ENCODE data around the gene SIPA1L3. TPM values are rescaled to one million over a fixed set of nuclear protein-coding genes. Genes with fewer than 3 reads are reported as not detected.

The SIPA1L3 gene
- total and polyA plus RNA-seq, 2 experiments from 2014 or later, result 15.7 to 54.1 TPM

- TF ChIP-seq, protein P1, sequence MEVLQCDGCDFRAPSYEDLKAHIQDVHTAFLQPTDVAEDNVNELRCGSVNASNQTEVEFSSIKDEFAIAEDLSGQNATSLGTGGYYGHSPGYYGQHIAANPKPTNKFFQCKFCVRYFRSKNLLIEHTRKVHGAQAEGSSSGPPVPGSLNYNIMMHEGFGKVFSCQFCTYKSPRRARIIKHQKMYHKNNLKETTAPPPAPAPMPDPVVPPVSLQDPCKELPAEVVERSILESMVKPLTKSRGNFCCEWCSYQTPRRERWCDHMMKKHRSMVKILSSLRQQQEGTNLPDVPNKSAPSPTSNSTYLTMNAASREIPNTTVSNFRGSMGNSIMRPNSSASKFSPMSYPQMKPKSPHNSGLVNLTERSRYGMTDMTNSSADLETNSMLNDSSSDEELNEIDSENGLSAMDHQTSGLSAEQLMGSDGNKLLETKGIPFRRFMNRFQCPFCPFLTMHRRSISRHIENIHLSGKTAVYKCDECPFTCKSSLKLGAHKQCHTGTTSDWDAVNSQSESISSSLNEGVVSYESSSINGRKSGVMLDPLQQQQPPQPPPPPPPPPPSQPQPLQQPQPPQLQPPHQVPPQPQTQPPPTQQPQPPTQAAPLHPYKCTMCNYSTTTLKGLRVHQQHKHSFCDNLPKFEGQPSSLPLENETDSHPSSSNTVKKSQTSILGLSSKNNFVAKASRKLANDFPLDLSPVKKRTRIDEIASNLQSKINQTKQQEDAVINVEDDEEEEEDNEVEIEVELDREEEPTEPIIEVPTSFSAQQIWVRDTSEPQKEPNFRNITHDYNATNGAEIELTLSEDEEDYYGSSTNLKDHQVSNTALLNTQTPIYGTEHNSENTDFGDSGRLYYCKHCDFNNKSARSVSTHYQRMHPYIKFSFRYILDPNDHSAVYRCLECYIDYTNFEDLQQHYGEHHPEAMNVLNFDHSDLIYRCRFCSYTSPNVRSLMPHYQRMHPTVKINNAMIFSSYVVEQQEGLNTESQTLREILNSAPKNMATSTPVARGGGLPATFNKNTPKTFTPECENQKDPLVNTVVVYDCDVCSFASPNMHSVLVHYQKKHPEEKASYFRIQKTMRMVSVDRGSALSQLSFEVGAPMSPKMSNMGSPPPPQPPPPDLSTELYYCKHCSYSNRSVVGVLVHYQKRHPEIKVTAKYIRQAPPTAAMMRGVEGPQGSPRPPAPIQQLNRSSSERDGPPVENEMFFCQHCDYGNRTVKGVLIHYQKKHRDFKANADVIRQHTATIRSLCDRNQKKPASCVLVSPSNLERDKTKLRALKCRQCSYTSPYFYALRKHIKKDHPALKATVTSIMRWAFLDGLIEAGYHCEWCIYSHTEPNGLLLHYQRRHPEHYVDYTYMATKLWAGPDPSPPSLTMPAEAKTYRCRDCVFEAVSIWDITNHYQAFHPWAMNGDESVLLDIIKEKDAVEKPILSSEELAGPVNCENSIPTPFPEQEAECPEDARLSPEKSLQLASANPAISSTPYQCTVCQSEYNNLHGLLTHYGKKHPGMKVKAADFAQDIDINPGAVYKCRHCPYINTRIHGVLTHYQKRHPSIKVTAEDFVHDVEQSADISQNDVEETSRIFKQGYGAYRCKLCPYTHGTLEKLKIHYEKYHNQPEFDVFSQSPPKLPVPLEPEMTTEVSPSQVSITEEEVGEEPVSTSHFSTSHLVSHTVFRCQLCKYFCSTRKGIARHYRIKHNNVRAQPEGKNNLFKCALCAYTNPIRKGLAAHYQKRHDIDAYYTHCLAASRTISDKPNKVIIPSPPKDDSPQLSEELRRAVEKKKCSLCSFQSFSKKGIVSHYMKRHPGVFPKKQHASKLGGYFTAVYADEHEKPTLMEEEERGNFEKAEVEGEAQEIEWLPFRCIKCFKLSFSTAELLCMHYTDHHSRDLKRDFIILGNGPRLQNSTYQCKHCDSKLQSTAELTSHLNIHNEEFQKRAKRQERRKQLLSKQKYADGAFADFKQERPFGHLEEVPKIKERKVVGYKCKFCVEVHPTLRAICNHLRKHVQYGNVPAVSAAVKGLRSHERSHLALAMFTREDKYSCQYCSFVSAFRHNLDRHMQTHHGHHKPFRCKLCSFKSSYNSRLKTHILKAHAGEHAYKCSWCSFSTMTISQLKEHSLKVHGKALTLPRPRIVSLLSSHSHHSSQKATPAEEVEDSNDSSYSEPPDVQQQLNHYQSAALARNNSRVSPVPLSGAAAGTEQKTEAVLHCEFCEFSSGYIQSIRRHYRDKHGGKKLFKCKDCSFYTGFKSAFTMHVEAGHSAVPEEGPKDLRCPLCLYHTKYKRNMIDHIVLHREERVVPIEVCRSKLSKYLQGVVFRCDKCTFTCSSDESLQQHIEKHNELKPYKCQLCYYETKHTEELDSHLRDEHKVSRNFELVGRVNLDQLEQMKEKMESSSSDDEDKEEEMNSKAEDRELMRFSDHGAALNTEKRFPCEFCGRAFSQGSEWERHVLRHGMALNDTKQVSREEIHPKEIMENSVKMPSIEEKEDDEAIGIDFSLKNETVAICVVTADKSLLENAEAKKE (CRISPR knock-in tag; IDR thresholded peaks at IDR 0.05), result no peak
- TF ChIP-seq CREB1 (CRISPR knock-in tag; IDR thresholded peaks at IDR 0.05; ENCODE audit: low read depth) (no peak), ETS1 (IDR thresholded peaks at IDR 0.05) (no peak), EZH2phosphoT487 (IDR thresholded peaks at IDR 0.05; ENCODE audit: unreplicated experiment) (no peak), ZNF331 (CRISPR knock-in tag; IDR thresholded peaks at IDR 0.05; ENCODE audit: low read depth) (no peak)
Measured at GRCh38 chr19:37950471-37951175, 43.6 kb downstream of the SIPA1L3 start (continued).

- no peak overlapping the region for H3K4me3 Mint-ChIP-seq
- H3F3A ChIP-seq (replicated peaks; ENCODE audit: low read depth), result 0 out of 2 replicates have a peak, but pooled peaks cover 4% of the 10 kb centered on the region
- peaks cover 28% of the 10 kb centered on the region for H3K4me1 ChIP-seq (ENCODE audit: insufficient read depth)
- H3K27me3 Mint-ChIP-seq (ENCODE audit: insufficient read depth, low read depth, poor library complexity), result peaks cover 5% of the 10 kb centered on the region
- no peak overlapping the region for H3K27ac ChIP-seq (ENCODE audit: low read depth)
- H3K4me3 ChIP-seq, result no peak overlapping the region
- no peak overlapping the region for H3K4me2 ChIP-seq
- no peaks in the 10 kb centered on the region for H3K9me3 Mint-ChIP-seq
- no peaks in the 10 kb centered on the region; the same call in 2 of the 3 replicates for H3K36me3 Mint-ChIP-seq (ENCODE audit: low read depth)
- no peak for DNase-seq (ENCODE audit: low spot score)
- peaks cover 31% of the 10 kb centered on the region for H3K4me1 Mint-ChIP-seq
- peaks cover 61% of the 10 kb centered on the region for H3K79me2 ChIP-seq (replicated peaks; ENCODE audit: insufficient read depth)
- H3K36me3 ChIP-seq (ENCODE audit: insufficient read depth), result no peaks in the 10 kb centered on the region
- peaks cover 6% of the 10 kb centered on the region; the same call in 1 of the 2 replicates for H4K20me1 ChIP-seq (replicated peaks; ENCODE audit: insufficient read depth)
- H3K9me2 ChIP-seq (ENCODE audit: insufficient read depth), result no peaks in the 10 kb centered on the region
- no peak overlapping the region for H2AFZ ChIP-seq
- no peak overlapping the region for H3K27ac Mint-ChIP-seq
- ATAC-seq, result peak; percentile 25
- no peaks in the 10 kb centered on the region for H3K27me3 ChIP-seq (ENCODE audit: insufficient read depth)
- TF ChIP-seq CREB1 (CRISPR knock-in tag; IDR thresholded peaks at IDR 0.05; ENCODE audit: low read depth) (no peak), JUNB (IDR thresholded peaks at IDR 0.05; ENCODE audit: unreplicated experiment) (no peak), ETS1 (IDR thresholded peaks at IDR 0.05) (no peak), ZNF114 (CRISPR knock-in tag; IDR thresholded peaks at IDR 0.05) (no peak), STAT1 (IDR thresholded peaks at IDR 0.05; ENCODE audit: unreplicated experiment) (no peak), CTCF (conservative IDR thresholded peaks at IDR 0.05; ENCODE audit: low read depth in 2 of 2) (no peak)
Measured at GRCh38 chr19:37951816-37952210, 44.8 kb downstream of the SIPA1L3 start.

All from GM23338 (cell line).